Measurements from ENCODE around the gene HOXB5. TPM values are rescaled to one million over a fixed set of nuclear protein-coding genes. Genes with fewer than 3 reads are reported as not detected.

The HOXB5 gene
- total RNA-seq, 1 experiment from 2014 or later, result 19.8 TPM

GRCh38 chr17:48559122-48559839 lies 34.3 kb downstream of the HOXB5 start:
- H3K9me3 ChIP-seq (ENCODE audit: control insufficient read depth in 1 of 2, insufficient read depth in 1 of 2, low read depth in 1 of 2, low read length in 2 of 2), result no peaks in the 10 kb centered on the region
- no peaks in the 10 kb centered on the region for H3K36me3 ChIP-seq (ENCODE audit: control insufficient read depth in 1 of 2, insufficient read depth in 2 of 2, low read length in 2 of 2)
- no peak overlapping the region for H2AFZ ChIP-seq (ENCODE audit: low read depth, low read length, poor library complexity, severe bottlenecking)
- POLR2A ChIA-PET, result no interaction called here
- no peak overlapping the region for H3K9ac ChIP-seq (ENCODE audit: low read length)
- intact Hi-C loops (cut with micrococcal nuclease), result no loop called here
- H3K4me2 ChIP-seq (ENCODE audit: low read length), result no peak overlapping the region
- RAD21 ChIA-PET (ENCODE audit: low non-redundant PET in 1 of 2, low total read pairs in 2 of 2, uncharacterized antibody in 2 of 2, unreplicated experiment in 2 of 2), result no interaction called here
- no peaks in the 10 kb centered on the region for H3K9me2 ChIP-seq (ENCODE audit: insufficient read depth)
- no TSS peak for BruUV-seq (replicated peaks)
- no peaks in the 10 kb centered on the region for H3K27me3 ChIP-seq (ENCODE audit: insufficient read depth, low read length)
- CTCF ChIA-PET, result no interaction called here
- H3K4me1 ChIP-seq (ENCODE audit: control insufficient read depth in 1 of 2, insufficient read depth in 2 of 2, low read length in 2 of 2), result peaks cover 0 to 4% of the 10 kb centered on the region in 2 experiments; a peak in 1 of 4 replicates
- no peak for TF ChIP-seq ZFX (IDR thresholded peaks at IDR 0.05)
- no peak for TF ChIP-seq FOSL1 (IDR thresholded peaks at IDR 0.05; ENCODE audit: low read depth)
- TF ChIP-seq ELF1 (IDR thresholded peaks at IDR 0.05; ENCODE audit: borderline replicate concordance, low read depth), result no peak
- TF ChIP-seq CEBPB (IDR thresholded peaks at IDR 0.05; ENCODE audit: low read depth), result no peak
- H4K20me1 ChIP-seq (ENCODE audit: insufficient read depth), result no peaks in the 10 kb centered on the region
- no peak for ATAC-seq
- no peak for DNase-seq (ENCODE audit: low read depth, low spot score)
- no peak overlapping the region for H3K4me3 ChIP-seq (replicated peaks in 1 of 2; ENCODE audit: low read depth in 1 of 2, low read length in 2 of 2)
- H3K79me2 ChIP-seq (ENCODE audit: insufficient read depth, low read length), result no peaks in the 10 kb centered on the region; the same call in 1 of the 2 replicates
- no peak overlapping the region for H3K27ac ChIP-seq (ENCODE audit: low read depth, low read length)

GRCh38 chr17:48558831-48559121 lies 34.8 kb downstream of the HOXB5 start:
- Histone ChIP-seq H3K4me3 (replicated peaks in 1 of 2; ENCODE audit: low read depth in 1 of 2, low read length in 2 of 2) (no peak overlapping the region), H3K9me3 (ENCODE audit: control insufficient read depth in 1 of 2, insufficient read depth in 1 of 2, low read depth in 1 of 2, low read length in 2 of 2) (no peaks in the 10 kb centered on the region), H3K9me2 (ENCODE audit: insufficient read depth) (no peaks in the 10 kb centered on the region), H3K36me3 (ENCODE audit: control insufficient read depth in 1 of 2, insufficient read depth in 2 of 2, low read length in 2 of 2) (no peaks in the 10 kb centered on the region), H3K4me2 (ENCODE audit: low read length) (no peak overlapping the region), H3K4me1 (ENCODE audit: control insufficient read depth in 1 of 2, insufficient read depth in 2 of 2, low read length in 2 of 2) (peaks cover 0 to 4% of the 10 kb centered on the region in 2 experiments; a peak in 1 of 4 replicates), H3K27me3 (ENCODE audit: insufficient read depth, low read length) (no peaks in the 10 kb centered on the region), H3K27ac (ENCODE audit: low read depth, low read length) (no peak overlapping the region), H3K79me2 (ENCODE audit: insufficient read depth, low read length) (no peaks in the 10 kb centered on the region; the same call in 1 of the 2 replicates), H2AFZ (ENCODE audit: low read depth, low read length, poor library complexity, severe bottlenecking) (no peak overlapping the region), H3K9ac (ENCODE audit: low read length) (no peak overlapping the region), H4K20me1 (ENCODE audit: insufficient read depth) (no peaks in the 10 kb centered on the region)
- ChIA-PET RAD21 (ENCODE audit: low non-redundant PET in 1 of 2, low total read pairs in 2 of 2, uncharacterized antibody in 2 of 2, unreplicated experiment in 2 of 2) (no interaction called here), POLR2A (no interaction called here), CTCF (no interaction called here)
- no peak for ATAC-seq
- no TSS peak for BruUV-seq (replicated peaks)
- DNase-seq (ENCODE audit: low read depth, low spot score), result no peak
- intact Hi-C loops (cut with micrococcal nuclease), result no loop called here
- TF ChIP-seq ZBTB33 (IDR thresholded peaks at IDR 0.05; ENCODE audit: extremely low read depth, insufficient replicate concordance, low read length), result no peak
- no peak for TF ChIP-seq RAD21 (IDR thresholded peaks at IDR 0.05; ENCODE audit: low read depth)
- no peak for TF ChIP-seq TCF7L2 (IDR thresholded peaks at IDR 0.05; ENCODE audit: borderline replicate concordance, extremely low read depth, insufficient read depth, insufficient read length)
- no peak for TF ChIP-seq REST (IDR thresholded peaks at IDR 0.05; ENCODE audit: low read depth)

Measured in HCT116 (cell line).